Fibroblast of lung (primary cell): ENCODE measurements around the gene HCN3. TPM values are rescaled to one million over a fixed set of nuclear protein-coding genes. Genes with fewer than 3 reads are reported as not detected.
A peak's percentile ranks its signal among the peaks of the same experiment; 100 is the strongest.

Experiments
- DNase-seq, 2 donors: peaks; one replicate each; pipeline versions ENCODE4 v3.0.0 to v3.0.0-alpha.2; 2010; ENCODE audit warnings: low read depth in 2 of 2
- H2AFZ ChIP-seq: 2 replicates; pipeline ENCODE4 v1.5.1; 2012; ENCODE audit warnings: low read length, control low read depth, inconsistent platforms
- H3K27ac ChIP-seq: 2 replicates; pipeline ENCODE4 v1.5.1; 2011; ENCODE audit warnings: low read length, control low read depth; ENCODE audit not compliant: insufficient read depth
- H3K27me3 ChIP-seq: 2 replicates; pipeline ENCODE4 v1.5.1; 2011; ENCODE audit warnings: mild to moderate bottlenecking, low read length; ENCODE audit not compliant: control insufficient read depth, insufficient read depth
- H3K36me3 ChIP-seq: 2 replicates; pipeline ENCODE4 v1.5.1; 2011; ENCODE audit warnings: low read length; ENCODE audit not compliant: control insufficient read depth, insufficient read depth
- H3K4me1 ChIP-seq: 2 replicates; pipeline ENCODE4 v1.5.1; 2011; ENCODE audit warnings: low read length; ENCODE audit not compliant: control insufficient read depth, insufficient read depth; ENCODE audit errors: extremely low read depth
- H3K4me2 ChIP-seq: 2 replicates; pipeline ENCODE4 v1.5.1; 2011; ENCODE audit warnings: low read length, control low read depth; ENCODE audit not compliant: insufficient read depth; ENCODE audit errors: extremely low read depth
- H3K4me3 ChIP-seq, 4 experiments: fragments of 200-600 bp in 1 of 4; sonication (generic) in 1 of 4; replicated peaks in 1 of 4; 2 replicates each; pipeline ENCODE4 v1.5.1; 2011 to 2016; ENCODE audit warnings: low read length in 4 of 4, low read depth in 3 of 4, mild to moderate bottlenecking in 3 of 4, control low read depth in 2 of 4, inconsistent platforms in 1 of 4, mixed read lengths in 1 of 4; ENCODE audit not compliant: insufficient read depth in 1 of 4; ENCODE audit errors: control extremely low read depth in 1 of 4
- H3K79me2 ChIP-seq: 2 replicates; pipeline ENCODE4 v1.5.1; 2012; ENCODE audit warnings: mild to moderate bottlenecking, low read length, inconsistent platforms; ENCODE audit not compliant: control insufficient read depth, insufficient read depth
- H3K9ac ChIP-seq: 2 replicates; pipeline ENCODE4 v1.5.1; 2011; ENCODE audit warnings: mild to moderate bottlenecking, low read length, control low read depth; ENCODE audit not compliant: insufficient read depth
- H3K9me3 ChIP-seq: 2 replicates; pipeline ENCODE4 v1.5.1; 2012; ENCODE audit warnings: low read depth, low read length; ENCODE audit not compliant: control insufficient read depth, insufficient read depth
- H4K20me1 ChIP-seq: 2 replicates; pipeline ENCODE4 v1.5.1; 2011; ENCODE audit warnings: low read length; ENCODE audit not compliant: control insufficient read depth, insufficient read depth; ENCODE audit errors: extremely low read depth
- EZH2 ChIP-seq: IDR thresholded peaks from 2 replicates; pipeline ENCODE4 v1.5.1; 2012; ENCODE audit warnings: low read length, control low read depth, mild to moderate bottlenecking; ENCODE audit errors: missing control alignments
- polyA plus RNA-seq, 2 donors: library from polyadenylated mRNA; depleted of rRNA in 1 of 2; stranded (reverse) in 1 of 2; unstranded in 1 of 2; fragments of >200 nt; gene quantifications; 2 replicates each; pipeline ENCODE4 v1.2.1, GENCODE V29; 2011 to 2012; ENCODE audit warnings: missing spikeins in 1 of 2
- total RNA-seq: library from RNA; depleted of rRNA; stranded (reverse); fragments of >200 nt; gene quantifications from 2 replicates; pipeline ENCODE4 v1.2.1, GENCODE V29; 2014
- TF ChIP-seq, protein P1 (sequence below), 2 donors: IDR thresholded peaks in 1 of 2; conservative IDR thresholded peaks in 1 of 2; 1 replicate in 1 of 2; 2 replicates in 1 of 2; pipeline ENCODE4 v1.5.1; 2011 to 2012; ENCODE audit warnings: low read length in 2 of 2, control low read depth in 1 of 2, inconsistent platforms in 1 of 2, low read depth in 1 of 2, mild to moderate bottlenecking in 1 of 2

Gene HCN3
- total and polyA plus RNA-seq, 2 donors (not counting 1 experiment from before 2014, with no cell fraction given), result 0.86 to 0.99 TPM

DNA sequence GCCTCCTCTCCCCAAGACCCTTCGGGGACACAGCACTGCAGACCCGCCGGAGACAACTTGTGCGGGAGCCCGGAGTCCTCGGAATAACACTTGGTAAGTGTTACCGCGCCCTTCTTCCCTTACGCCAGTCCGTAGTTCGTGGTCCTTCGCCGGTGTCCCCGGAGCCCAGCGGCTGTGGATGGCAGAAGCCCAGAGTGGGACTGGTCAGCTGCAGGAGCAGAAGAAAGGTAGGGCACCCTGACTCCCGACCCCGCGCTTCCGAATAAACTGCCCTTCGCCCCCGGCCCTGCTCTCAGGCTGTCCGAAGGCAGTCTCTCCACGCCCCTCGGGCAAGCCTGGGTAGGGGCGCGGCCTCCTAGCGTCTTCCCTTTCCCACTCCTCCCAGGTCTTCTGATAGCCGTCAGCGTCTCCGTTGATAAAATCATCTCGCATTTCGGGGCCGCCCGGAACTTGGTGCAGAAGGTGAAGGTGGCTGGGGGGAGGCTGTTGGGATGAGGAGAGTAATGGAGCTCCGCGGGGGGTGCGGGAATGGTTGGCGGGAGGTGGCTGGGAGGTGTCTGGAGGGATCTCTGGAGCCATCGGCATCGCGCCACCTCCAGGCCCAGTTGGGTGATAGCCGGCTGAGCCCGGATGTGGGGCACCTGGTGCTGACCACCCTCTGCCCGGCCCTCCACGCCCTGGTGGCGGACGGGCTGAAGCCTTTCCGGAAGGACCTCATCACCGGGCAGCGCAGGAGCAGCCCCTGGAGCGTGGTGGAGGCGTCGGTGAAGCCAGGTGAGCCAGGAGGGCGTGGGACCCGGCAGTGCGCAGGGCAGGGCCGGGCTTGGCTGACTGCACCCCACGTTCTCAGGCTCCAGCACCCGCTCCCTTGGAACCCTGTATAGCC is 47.7 kb downstream of the HCN3 start:
- peak overlapping the region; percentile 96 for H3K4me2 ChIP-seq
- H4K20me1 ChIP-seq, result peaks cover 5% of the 10 kb centered on the region
- no peaks in the 10 kb centered on the region for H3K9me3 ChIP-seq
- H3K36me3 ChIP-seq, result peaks cover 7% of the 10 kb centered on the region
- peak in 1 of 2 donors; percentile 34 for DNase-seq
- peak overlapping the region; percentile 36 for H2AFZ ChIP-seq
- peak overlapping the region; percentile 70 for H3K27ac ChIP-seq
- H3K9ac ChIP-seq, result peak overlapping the region; percentile 72
- peak overlapping the region; percentile 72 to 93 (median 88) for H3K4me3 ChIP-seq
- H3K79me2 ChIP-seq, result peaks cover 17% of the 10 kb centered on the region
- TF ChIP-seq, protein P1, sequence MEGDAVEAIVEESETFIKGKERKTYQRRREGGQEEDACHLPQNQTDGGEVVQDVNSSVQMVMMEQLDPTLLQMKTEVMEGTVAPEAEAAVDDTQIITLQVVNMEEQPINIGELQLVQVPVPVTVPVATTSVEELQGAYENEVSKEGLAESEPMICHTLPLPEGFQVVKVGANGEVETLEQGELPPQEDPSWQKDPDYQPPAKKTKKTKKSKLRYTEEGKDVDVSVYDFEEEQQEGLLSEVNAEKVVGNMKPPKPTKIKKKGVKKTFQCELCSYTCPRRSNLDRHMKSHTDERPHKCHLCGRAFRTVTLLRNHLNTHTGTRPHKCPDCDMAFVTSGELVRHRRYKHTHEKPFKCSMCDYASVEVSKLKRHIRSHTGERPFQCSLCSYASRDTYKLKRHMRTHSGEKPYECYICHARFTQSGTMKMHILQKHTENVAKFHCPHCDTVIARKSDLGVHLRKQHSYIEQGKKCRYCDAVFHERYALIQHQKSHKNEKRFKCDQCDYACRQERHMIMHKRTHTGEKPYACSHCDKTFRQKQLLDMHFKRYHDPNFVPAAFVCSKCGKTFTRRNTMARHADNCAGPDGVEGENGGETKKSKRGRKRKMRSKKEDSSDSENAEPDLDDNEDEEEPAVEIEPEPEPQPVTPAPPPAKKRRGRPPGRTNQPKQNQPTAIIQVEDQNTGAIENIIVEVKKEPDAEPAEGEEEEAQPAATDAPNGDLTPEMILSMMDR (conservative IDR thresholded peaks at IDR 0.05 in 1 of 2, IDR thresholded peaks at IDR 0.05 in 1 of 2; ENCODE audit: low read depth in 1 of 2, low read length in 2 of 2), result peak; percentile 3 to 49
- TF ChIP-seq EZH2, result no peak
- no peaks in the 10 kb centered on the region for H3K27me3 ChIP-seq
- peaks cover 19% of the 10 kb centered on the region for H3K4me1 ChIP-seq

DNA sequence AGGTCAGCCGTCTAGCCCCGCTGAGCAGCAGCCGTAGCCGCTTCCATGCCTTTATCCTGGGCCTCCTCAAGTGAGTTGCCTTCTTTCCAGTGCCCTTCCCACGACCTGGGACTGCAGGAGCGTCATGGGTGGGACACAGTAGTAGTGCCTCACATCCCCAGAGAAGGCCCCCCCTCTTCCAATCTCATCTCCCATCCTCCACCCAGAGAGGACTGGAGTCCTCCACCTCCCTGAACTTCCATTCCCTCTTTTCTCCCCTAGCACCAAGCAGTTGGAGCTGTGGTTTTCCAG is 48.3 kb downstream of the HCN3 start:
- DNase-seq, result no peak
- H3K9me3 ChIP-seq, result no peaks in the 10 kb centered on the region
- peak overlapping the region; percentile 96 for H3K4me2 ChIP-seq
- H3K27ac ChIP-seq, result peak overlapping the region; percentile 70
- H3K27me3 ChIP-seq, result no peaks in the 10 kb centered on the region
- H3K9ac ChIP-seq, result peak overlapping the region; percentile 72
- peaks cover 9% of the 10 kb centered on the region for H3K36me3 ChIP-seq
- peak overlapping the region; percentile 72 to 93 (median 88) for H3K4me3 ChIP-seq
- no peak for TF ChIP-seq EZH2
- TF ChIP-seq, protein P1 (conservative IDR thresholded peaks at IDR 0.05 in 1 of 2, IDR thresholded peaks at IDR 0.05 in 1 of 2; ENCODE audit: low read depth in 1 of 2, low read length in 2 of 2), result no peak
- H3K79me2 ChIP-seq, result peaks cover 17% of the 10 kb centered on the region
- peaks cover 5% of the 10 kb centered on the region for H4K20me1 ChIP-seq
- H2AFZ ChIP-seq, result no peak overlapping the region
- peaks cover 16% of the 10 kb centered on the region for H3K4me1 ChIP-seq

DNA sequence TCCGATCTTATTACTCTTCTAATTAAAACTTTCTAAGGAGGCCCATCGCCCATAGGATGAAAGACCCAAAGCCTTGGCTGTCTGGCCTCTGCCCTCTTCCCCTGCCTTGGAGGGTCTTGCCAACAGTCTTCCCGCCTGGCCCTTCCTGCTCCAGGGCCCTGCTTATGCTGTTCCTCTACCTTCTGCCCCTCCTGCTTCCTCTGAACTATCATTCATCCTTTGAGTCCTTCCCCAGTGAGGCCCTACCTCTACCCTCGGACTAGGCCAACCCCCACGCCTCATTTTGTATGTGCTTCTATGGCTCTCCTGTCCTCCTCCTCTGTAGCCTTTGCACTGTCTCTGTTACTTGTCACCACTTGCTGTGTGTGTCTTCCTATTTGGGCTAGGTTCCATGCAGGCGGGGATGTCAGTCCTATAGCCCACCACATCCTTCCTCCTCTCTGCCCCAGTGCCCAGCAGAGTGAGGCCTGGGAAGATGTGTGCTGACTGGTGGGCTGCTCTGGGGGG is 48.8 kb downstream of the HCN3 start:
- peak overlapping the region in 1 of 4 experiments; percentile 93 for H3K4me3 ChIP-seq
- no peak overlapping the region for H2AFZ ChIP-seq
- no peak for DNase-seq
- H3K9me3 ChIP-seq, result no peaks in the 10 kb centered on the region
- no peak overlapping the region for H3K9ac ChIP-seq
- H3K79me2 ChIP-seq, result peaks cover 17% of the 10 kb centered on the region
- H3K36me3 ChIP-seq, result peaks cover 9% of the 10 kb centered on the region
- no peaks in the 10 kb centered on the region for H3K27me3 ChIP-seq
- H4K20me1 ChIP-seq, result peaks cover 5% of the 10 kb centered on the region
- peak overlapping the region; percentile 96 for H3K4me2 ChIP-seq
- TF ChIP-seq EZH2, result no peak
- TF ChIP-seq, protein P1 (conservative IDR thresholded peaks at IDR 0.05 in 1 of 2, IDR thresholded peaks at IDR 0.05 in 1 of 2; ENCODE audit: low read depth in 1 of 2, low read length in 2 of 2), result no peak
- H3K27ac ChIP-seq, result no peak overlapping the region
- H3K4me1 ChIP-seq, result peaks cover 16% of the 10 kb centered on the region
